GM12891 (cell line): ENCODE data around the gene CYB561A3.

ENCODE experiments used
- POLR2A ChIP-seq: IDR thresholded peaks from 2 replicates; pipeline ENCODE4 v1.6.1; 2011; ENCODE audit warnings: low read depth, low read length, control low read depth
- POLR2AphosphoS5 ChIP-seq: IDR thresholded peaks from 2 replicates; pipeline ENCODE4 v1.6.1; 2011; ENCODE audit warnings: low read depth, low read length, control low read depth
- SPI1 ChIP-seq: IDR thresholded peaks from 2 replicates; pipeline ENCODE4 v1.6.1; 2011; ENCODE audit warnings: low read depth, low read length, control low read depth
- TAF1 ChIP-seq: IDR thresholded peaks from 2 replicates; pipeline ENCODE4 v1.6.1; 2011; ENCODE audit warnings: low read depth, low read length, control low read depth

- TF ChIP-seq POLR2A: no peak
- TF ChIP-seq POLR2AphosphoS5: no peak
- TF ChIP-seq SPI1: no peak
- TF ChIP-seq TAF1: no peak
Observed at GRCh38 chr11:61350336-61350735, 11.3 kb downstream of the CYB561A3 start.
